T-helper 17 cell (primary cell): Measurements from ENCODE around the gene HACD1. TPM values are rescaled to one million over a fixed set of nuclear protein-coding genes. Genes with fewer than 3 reads are reported as not detected.
"Not testable (repeated sequence)": the region's sequence is repeated elsewhere in the genome, so short reads cannot be mapped to it uniquely, and the experiment has no call there.

ENCODE experiments used
- ATAC-seq: fragments of 150-1000 bp; cut with Tn5 transposase; 2 replicates; pipeline ENCODE4 v1.10.0; 2021; ENCODE audit warnings: mild to moderate bottlenecking, moderate library complexity
- DNase-seq, 3 donors: peaks; one replicate each; pipeline versions ENCODE4 v3.0.0 to v3.0.0-alpha.2; 2020 to 2021
- H3K9me3 ChIP-seq: one replicate; pipeline ENCODE4 v1.7.0; 2013; ENCODE audit warnings: low read length, mild to moderate bottlenecking; ENCODE audit not compliant: control insufficient read depth, poor library complexity, severe bottlenecking
- H3K27ac Mint-ChIP-seq: one replicate; pipeline ENCODE4 v1.8.0; 2022; ENCODE audit warnings: mild to moderate bottlenecking, moderate library complexity, mixed read lengths
- H3K27me3 Mint-ChIP-seq: one replicate; pipeline ENCODE4 v1.8.0; 2022; ENCODE audit warnings: mixed read lengths
- H3K36me3 Mint-ChIP-seq: one replicate; pipeline ENCODE4 v1.8.0; 2022; ENCODE audit warnings: low read depth, mixed read lengths
- H3K4me1 Mint-ChIP-seq: one replicate; pipeline ENCODE4 v1.8.0; 2022; ENCODE audit warnings: mild to moderate bottlenecking, mixed read lengths
- H3K4me3 Mint-ChIP-seq: one replicate; pipeline ENCODE4 v1.8.0; 2022; ENCODE audit warnings: mild to moderate bottlenecking, moderate library complexity, mixed read lengths
- total RNA-seq, 4 donors: library from RNA in 2 of 4; stranded (reverse) in 2 of 4; gene quantifications; one replicate each; pipeline ENCODE4 v1.2.3 and lab custom pipeline; 2022 to 2026

Gene HACD1
- total RNA-seq, 2 donors from 2014 or later = 0.44 to 3.7 TPM

DNA sequence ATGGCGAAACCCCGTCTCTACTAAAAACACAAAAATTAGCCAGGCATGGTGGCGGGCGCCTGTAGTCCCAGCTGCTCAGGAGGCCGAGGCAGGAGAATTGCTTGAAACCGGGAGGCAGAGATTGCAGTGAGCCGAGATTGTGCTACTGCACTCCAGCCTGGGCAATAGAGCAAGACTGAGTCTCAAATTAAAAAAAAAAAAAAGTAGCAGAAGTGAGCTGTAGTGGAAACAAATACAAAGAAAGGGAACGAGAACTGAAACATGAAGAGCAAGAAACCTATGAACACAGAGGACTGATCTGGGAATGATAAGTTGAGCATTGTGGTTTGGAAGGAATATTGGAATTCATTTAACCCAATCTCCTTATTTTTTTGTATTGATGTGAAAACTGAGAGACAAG, 15.4 kb upstream of the HACD1 start:
- not testable (repeated sequence) for H3K4me1 Mint-ChIP-seq, H3K27ac Mint-ChIP-seq, H3K36me3 Mint-ChIP-seq, ATAC-seq, H3K27me3 Mint-ChIP-seq, DNase-seq, H3K9me3 ChIP-seq, H3K4me3 Mint-ChIP-seq

DNA sequence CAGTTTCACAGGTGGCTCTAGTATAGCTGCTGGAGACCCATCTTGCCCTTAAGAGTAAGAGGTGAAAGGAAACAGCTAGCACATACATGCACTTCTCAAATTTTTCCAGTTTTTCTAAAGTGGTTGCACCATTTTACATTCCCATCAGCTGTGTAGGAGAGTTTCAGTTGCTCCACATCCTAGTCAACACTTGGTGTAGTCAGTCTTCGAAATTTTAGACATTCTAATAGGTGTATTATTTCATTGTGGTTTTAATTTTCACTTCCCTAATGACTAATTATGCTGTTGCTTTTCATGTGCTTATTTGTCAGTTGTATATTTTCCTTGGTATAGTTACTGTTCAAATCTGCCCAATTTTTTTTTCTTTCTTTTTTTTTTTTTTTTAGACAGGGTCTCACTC, 9.5 kb upstream of the HACD1 start:
- Mint-ChIP-seq H3K27me3 (peaks cover 17% of the 10 kb centered on the region), H3K27ac (no peak overlapping the region), H3K4me1 (no peaks in the 10 kb centered on the region), H3K36me3 (peaks cover 2% of the 10 kb centered on the region), H3K4me3 (no peak overlapping the region)
- DNase-seq (no peak), ATAC-seq (no peak)
- H3K9me3 ChIP-seq = no peaks in the 10 kb centered on the region

DNA sequence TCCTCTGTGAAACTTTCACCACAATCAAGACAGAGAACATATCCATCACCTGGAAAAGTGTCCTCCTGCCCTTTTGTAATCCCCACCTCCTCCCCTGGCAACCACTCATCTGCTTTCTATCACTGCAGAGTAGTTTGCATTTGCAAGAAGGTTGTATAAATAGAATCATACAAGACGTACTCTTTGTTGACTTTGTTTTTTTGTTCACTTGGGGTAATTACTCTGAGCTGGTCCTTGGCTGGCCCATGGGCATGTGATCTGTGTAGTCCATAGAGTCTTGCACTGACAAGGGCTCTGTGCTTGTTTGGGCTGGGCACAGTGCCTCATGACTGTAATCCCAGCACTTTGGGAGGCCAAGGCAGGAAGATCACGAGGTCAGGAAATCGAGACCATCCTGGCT, 7.8 kb upstream of the HACD1 start:
- peaks cover 17% of the 10 kb centered on the region for H3K27me3 Mint-ChIP-seq
- H3K9me3 ChIP-seq = no peaks in the 10 kb centered on the region

DNA sequence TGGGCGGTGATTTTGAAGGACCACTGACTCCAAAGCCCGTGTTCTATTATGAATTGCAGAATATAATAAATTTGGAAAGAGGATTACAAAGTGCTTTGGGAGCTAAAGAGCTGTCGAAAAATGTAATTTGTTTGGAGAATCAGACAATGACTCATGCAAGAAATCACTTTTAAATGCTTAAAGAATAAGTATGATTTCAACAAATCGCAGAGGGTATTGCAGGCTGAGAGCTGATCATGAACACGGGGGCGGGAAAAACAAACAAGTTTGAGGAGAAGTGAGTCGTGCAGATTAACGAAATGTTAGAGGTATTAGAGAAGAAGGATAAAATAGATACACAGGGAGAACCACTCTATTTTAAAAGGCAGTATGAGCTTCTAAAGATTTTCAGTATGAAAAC, 4.9 kb upstream of the HACD1 start:
- no peaks in the 10 kb centered on the region for H3K9me3 ChIP-seq
- Mint-ChIP-seq H3K4me3 (peak overlapping the region; percentile 8), H3K27ac (no peak overlapping the region), H3K36me3 (peaks cover 2% of the 10 kb centered on the region), H3K4me1 (peaks cover 3% of the 10 kb centered on the region), H3K27me3 (peaks cover 25% of the 10 kb centered on the region)
- ATAC-seq (no peak), DNase-seq (no peak)

More for the DNA sequence above, 7.8 kb upstream of the HACD1 start:
- no peak overlapping the region for H3K27ac Mint-ChIP-seq
- DNase-seq (no peak), ATAC-seq (no peak)
- H3K36me3 Mint-ChIP-seq = peaks cover 2% of the 10 kb centered on the region
- H3K4me1 Mint-ChIP-seq = no peaks in the 10 kb centered on the region
- no peak overlapping the region for H3K4me3 Mint-ChIP-seq

DNA sequence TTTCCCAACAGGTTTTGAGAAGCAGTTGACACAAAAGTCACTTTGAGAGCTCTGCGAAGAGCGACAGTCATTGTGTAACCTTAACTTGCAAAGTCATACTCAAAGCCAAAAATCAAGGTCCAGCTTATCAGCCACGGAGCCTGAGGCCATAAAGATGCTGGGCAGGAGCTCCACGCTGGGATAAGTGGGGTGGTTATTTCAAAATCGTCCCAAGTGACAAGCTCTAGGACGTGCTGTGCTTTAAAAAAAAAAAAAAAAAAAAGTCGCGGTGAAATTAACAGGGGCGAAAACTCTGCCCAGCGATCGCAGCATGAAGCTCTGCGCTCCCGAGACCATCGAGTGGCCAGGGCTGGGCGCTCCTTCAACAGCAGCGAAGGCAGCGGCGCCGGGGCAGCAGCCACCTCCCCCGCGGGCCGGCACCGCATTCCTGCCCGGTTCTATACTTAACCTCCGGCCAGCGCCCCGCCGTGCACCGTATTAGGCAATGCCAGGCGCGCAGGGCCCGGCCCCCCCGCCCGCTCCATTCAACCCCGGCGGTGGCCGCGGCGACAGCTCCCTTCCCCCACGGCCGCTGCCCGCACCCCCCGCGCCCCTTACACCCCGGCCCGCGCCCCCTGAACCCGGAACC, 657 bp downstream of the HACD1 start:
- peaks cover 10% of the 10 kb centered on the region for H3K4me1 Mint-ChIP-seq
- no peaks in the 10 kb centered on the region for H3K9me3 ChIP-seq
- DNase-seq (peak in 1 of 3 donors; percentile 29), ATAC-seq (peak; percentile 60)
- no peak overlapping the region for H3K27ac Mint-ChIP-seq
- peaks cover 8% of the 10 kb centered on the region for H3K27me3 Mint-ChIP-seq
- peak overlapping the region; percentile 92 for H3K4me3 Mint-ChIP-seq
- no peaks in the 10 kb centered on the region for H3K36me3 Mint-ChIP-seq

DNA sequence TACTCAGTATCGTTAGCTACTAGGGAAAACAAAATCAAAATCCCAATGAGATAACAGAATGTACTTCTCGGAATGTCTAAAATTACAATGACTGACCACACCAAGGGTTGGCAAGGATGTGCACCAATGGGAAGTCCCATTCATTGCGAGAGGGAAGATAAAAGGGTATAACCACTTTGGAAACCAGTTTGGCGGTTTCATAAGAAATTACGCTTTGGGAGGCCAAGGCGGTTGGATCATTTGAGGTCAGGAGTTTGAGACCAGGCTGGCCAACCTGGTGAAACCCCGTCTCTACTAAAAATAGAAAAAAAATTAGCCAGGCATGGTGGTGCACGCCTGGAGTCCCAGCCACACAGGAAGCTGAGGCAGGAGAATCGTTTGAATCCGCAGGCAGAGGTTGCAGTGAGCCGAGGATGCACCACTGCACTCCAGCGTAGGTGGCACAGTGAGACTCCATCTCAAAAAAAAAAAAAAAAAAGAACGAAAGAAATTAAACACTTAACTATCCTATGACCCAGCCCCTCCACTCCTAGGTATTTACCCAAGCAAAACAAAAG, 7.6 kb downstream of the HACD1 start:
- Mint-ChIP-seq H3K4me1 (peaks cover 9% of the 10 kb centered on the region), H3K27ac (no peak overlapping the region), H3K27me3 (no peaks in the 10 kb centered on the region), H3K4me3 (peak overlapping the region; percentile 2), H3K36me3 (no peaks in the 10 kb centered on the region)
- DNase-seq (no peak), ATAC-seq (peak; percentile 75)
- no peaks in the 10 kb centered on the region for H3K9me3 ChIP-seq

DNA sequence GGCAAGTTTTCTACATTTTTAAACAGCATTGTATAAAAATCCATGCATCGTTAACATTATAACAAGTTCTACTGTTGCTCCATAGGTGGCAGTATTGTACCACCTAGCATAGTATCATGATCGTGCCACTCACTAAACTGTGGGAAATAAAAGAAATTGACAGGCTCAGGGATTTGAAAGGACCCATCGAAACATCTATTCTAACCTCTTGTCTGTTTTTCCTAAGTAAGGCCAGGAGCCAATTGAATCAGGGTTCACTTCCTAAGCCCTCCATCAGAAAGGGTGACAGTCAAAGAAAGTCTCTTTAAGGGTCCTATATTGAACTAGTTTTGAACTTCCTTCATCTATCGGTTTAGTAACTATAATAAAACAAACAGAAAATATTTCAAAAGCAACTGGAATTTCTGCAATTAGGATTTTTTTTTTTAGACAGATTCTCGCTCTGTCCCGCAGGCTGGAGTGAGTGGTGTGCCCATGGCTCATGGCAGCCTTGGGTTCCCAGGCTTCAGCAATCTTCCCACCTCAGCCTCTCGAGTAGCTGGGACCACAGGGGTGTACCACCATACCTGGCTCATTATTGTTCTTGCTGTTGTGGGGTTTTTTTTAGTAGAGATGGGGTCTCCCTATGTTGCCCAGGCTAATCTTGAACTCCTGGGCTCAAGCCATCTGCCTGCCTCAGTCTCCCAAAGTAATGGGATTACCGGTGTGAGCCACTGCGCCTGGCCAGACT, 9.4 kb downstream of the HACD1 start:
- peak; percentile 80 for ATAC-seq
- Mint-ChIP-seq H3K4me1 (peaks cover 5% of the 10 kb centered on the region), H3K36me3 (no peaks in the 10 kb centered on the region), H3K4me3 (no peak overlapping the region), H3K27me3 (no peaks in the 10 kb centered on the region), H3K27ac (no peak overlapping the region)
- H3K9me3 ChIP-seq = no peaks in the 10 kb centered on the region
- DNase-seq = no peak

DNA sequence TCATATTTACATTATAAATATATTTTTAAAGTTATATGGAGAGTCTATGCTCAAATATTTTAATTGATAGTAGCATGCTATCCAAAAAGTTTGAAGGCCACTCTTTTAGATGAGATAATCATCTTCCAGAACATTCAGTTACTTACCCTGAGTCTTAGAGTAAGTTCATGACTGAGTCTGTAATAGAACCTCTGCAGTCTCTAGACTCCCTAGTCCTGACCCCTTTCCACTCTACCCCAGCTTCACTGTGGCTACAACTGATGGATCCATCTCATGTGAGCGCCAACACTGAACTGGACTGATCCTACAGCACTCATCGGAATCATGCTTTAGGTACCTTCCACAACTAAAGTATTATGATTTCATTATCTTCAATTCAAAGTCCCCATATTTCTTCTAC, 10.1 kb downstream of the HACD1 start:
- peaks cover 2% of the 10 kb centered on the region for H3K4me1 Mint-ChIP-seq
- H3K36me3 Mint-ChIP-seq = no peaks in the 10 kb centered on the region
- no peaks in the 10 kb centered on the region for H3K9me3 ChIP-seq
- no peak overlapping the region for H3K27ac Mint-ChIP-seq
- no peak for ATAC-seq
- no peak overlapping the region for H3K4me3 Mint-ChIP-seq
- no peak for DNase-seq
- H3K27me3 Mint-ChIP-seq = no peaks in the 10 kb centered on the region

DNA sequence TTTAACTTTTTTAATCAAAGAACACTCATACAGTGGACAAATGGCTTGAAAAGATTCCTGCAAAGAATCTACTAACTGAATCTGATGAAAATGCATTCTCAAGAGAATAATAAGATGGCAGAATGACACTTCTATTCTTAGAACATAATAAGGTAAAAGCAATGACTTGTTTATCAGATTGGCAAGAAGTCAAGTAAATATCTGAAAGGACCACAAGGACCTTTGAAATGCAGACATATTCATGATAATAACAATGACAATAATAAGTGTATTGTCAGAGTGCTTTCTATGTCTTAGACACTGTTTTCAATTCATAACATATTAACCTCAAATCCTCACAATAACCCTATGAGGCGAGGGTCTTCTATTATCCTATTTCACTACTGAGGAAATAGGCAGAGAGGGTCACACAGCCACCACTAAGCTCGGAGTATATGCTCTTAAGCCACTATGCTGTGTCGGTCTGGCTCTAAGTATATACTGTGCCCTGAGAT, 10.6 kb downstream of the HACD1 start:
- ATAC-seq (no peak), DNase-seq (no peak)
- Mint-ChIP-seq H3K27me3 (peaks cover 2% of the 10 kb centered on the region), H3K4me3 (no peak overlapping the region), H3K27ac (no peak overlapping the region), H3K4me1 (peaks cover 4% of the 10 kb centered on the region), H3K36me3 (peaks cover 2% of the 10 kb centered on the region)
- H3K9me3 ChIP-seq = no peaks in the 10 kb centered on the region

DNA sequence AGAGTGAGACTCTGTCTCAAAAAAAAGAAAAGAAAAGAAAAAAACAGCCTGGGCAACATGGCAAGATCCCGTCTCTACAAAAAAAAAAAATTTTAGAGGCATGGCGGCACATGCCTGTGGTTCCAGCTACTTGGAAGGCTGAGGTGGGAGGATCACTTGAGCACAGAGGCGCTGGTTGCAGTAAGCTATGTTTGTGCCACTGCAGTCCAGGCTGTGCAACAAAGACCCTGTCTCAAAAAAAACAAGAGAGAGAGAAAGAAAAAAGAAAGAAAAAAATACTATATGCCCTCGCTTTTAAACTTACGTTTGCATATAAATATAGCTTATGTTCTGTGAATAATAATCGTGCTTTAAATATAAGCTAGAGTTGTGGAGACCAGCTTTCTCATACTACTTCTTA, 11.2 kb downstream of the HACD1 start:
- DNase-seq (no peak), ATAC-seq (no peak)
- Mint-ChIP-seq H3K4me3 (no peak overlapping the region), H3K4me1 (peaks cover 2% of the 10 kb centered on the region), H3K36me3 (peaks cover 2% of the 10 kb centered on the region), H3K27ac (no peak overlapping the region), H3K27me3 (peaks cover 5% of the 10 kb centered on the region)
- no peaks in the 10 kb centered on the region for H3K9me3 ChIP-seq

DNA sequence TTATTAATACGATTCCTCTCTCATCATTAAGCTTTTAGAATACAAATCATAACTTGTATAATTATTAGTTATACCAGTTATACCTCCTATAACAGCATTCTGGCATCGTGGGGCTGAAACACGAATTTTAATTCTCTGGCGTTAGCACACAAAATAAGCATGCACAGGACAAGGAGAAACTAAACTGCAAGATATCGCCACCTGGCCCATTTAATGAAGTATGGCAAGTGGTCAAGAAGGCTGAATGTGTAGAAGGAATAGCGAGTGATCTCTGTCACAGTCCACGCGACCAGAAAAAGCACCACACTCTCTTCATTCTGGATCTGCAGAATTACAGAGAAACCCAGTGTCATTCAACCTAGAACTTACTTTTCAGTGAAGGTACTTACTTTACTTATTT, 18.1 kb downstream of the HACD1 start:
- Mint-ChIP-seq H3K4me1 (peaks cover 2% of the 10 kb centered on the region), H3K36me3 (peaks cover 2% of the 10 kb centered on the region), H3K4me3 (no peak overlapping the region), H3K27ac (no peak overlapping the region), H3K27me3 (peaks cover 11% of the 10 kb centered on the region)
- no peaks in the 10 kb centered on the region for H3K9me3 ChIP-seq
- DNase-seq = no peak
- no peak for ATAC-seq

DNA sequence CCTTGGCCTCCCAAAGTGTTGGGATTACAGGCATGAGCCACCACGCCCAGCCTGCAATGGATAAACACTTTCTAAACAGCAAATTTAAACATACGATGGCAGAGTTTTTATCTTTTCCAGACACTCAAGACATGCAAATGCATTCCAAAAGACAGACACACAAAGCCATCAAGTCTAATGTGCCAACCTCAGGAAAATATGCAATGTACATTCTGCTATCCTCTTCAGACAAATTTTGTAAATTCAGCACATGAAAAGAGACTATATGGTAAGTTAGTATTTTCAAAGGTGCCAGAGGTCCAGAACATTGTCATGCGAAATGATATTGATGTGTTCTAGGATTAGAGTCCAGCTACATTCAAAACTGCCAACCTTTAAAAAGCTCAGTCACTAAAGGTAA, 19.8 kb downstream of the HACD1 start:
- Mint-ChIP-seq H3K4me1 (peaks cover 2% of the 10 kb centered on the region), H3K36me3 (peaks cover 2% of the 10 kb centered on the region), H3K4me3 (no peak overlapping the region), H3K27me3 (peaks cover 11% of the 10 kb centered on the region), H3K27ac (no peak overlapping the region)
- no peaks in the 10 kb centered on the region for H3K9me3 ChIP-seq
- DNase-seq (no peak), ATAC-seq (no peak)

DNA sequence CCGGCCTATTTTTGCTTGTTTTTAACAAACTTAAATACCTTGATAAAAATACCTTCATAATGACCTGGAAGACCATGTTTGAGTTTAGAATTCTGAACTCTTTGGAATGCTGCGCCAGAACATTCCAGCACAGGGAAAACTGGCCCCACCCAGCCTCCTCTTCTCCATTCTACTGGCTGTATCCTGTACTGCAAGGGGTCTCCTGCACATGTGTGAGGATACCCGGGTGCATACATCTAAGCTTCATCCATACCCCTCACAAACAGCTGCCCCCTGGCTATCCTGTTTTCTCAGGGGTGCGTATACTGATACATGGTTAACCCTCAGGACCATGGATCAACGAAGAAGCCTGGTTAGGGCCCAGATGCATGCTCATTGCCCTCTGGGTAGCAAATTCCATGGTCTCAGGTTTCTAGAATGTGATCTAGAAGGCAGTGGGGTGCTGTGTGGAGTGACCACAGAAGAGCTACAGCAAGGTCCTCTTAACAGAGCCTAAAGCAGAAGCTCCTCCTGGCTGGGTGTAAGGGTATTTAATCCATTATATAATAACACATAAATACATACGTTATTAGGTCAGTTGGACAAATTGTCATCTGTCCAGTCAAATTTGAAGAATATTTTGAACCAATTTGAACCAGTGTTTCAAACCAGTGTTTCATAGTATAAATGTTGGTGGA, 26.1 kb downstream of the HACD1 start:
- Mint-ChIP-seq H3K27ac (no peak overlapping the region), H3K4me3 (no peak overlapping the region), H3K36me3 (peaks cover 2% of the 10 kb centered on the region), H3K4me1 (peaks cover 2% of the 10 kb centered on the region), H3K27me3 (no peaks in the 10 kb centered on the region)
- no peak for ATAC-seq
- H3K9me3 ChIP-seq = no peaks in the 10 kb centered on the region
- DNase-seq = no peak
